Smooth muscle cell of the coronary artery (primary cell): ENCODE measurements around the gene FGF2. TPM values are rescaled to one million over a fixed set of nuclear protein-coding genes. Genes with fewer than 3 reads are reported as not detected.

Source experiments
- total RNA-seq: library from RNA; depleted of rRNA; stranded (reverse); fragments of >200 nt; gene quantifications from 2 replicates; pipeline ENCODE4 v1.2.3, GENCODE V29; 2014; ENCODE audit warnings: low replicate concordance

FGF2 gene
- 17.8 and 44.6 TPM in 2 replicates for total RNA-seq

GRCh38 chr4:122826553-122827257 is at the start of gene FGF2:
Gene FGF2 (plus strand): TSS chr4:122826831. CDS start chr4:122827175, 344 bp downstream.

GRCh38 chr4:122921971-122922876 is 95.6 kb downstream of the FGF2 start, which contains the start of gene NUDT6:
Gene NUDT6 (minus strand): TSS chr4:122922597. CDS start chr4:122922572, 25 bp downstream.

Other genes starting within 250 kb of the FGF2 start
- not detected in 2 replicates for gene IL21, start 205.8 kb upstream of the FGF2 start, total RNA-seq
- 4.1 and 6.0 TPM in 2 replicates for gene BBS12, start 94.1 kb upstream of the FGF2 start, total RNA-seq
- 4.8 and 6.6 TPM in 2 replicates for gene NUDT6, start 95.8 kb downstream of the FGF2 start, total RNA-seq